Loucy (cell line): Measurements from ENCODE around the gene CRYBG3.

Source experiments
- CTCF ChIP-seq: fragments of 200-600 bp; sonication (generic); conservative IDR thresholded peaks from 2 replicates; pipeline ENCODE4 v1.5.1; 2014; ENCODE audit warnings: mild to moderate bottlenecking, antibody characterized with exemption, low read length
- EZH2phosphoT487 ChIP-seq: fragments of 200-600 bp; IDR thresholded peaks from 2 replicates; pipeline ENCODE4 v1.6.1; 2018; ENCODE audit warnings: antibody characterized with exemption, mild to moderate bottlenecking, moderate library complexity, borderline replicate concordance

- TF ChIP-seq CTCF (no peak), EZH2phosphoT487 (no peak)
These were observed 40.8 kb downstream of the CRYBG3 start for GRCh38 chr3:97862582-97862981.
